ENCODE data around the gene PTOV1.

DNA sequence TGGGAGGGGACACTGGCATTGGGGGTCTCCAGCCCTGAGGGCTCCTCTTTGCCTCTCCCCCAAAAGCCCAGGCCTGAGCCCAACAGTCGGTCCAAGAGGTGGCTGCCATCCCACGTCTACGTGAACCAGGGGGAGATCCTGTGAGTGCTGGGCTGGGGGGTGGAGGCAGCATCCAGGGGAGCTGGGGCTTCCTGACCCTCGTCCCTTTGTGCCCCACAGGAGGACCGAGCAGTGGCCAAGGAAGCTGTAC lies 6.8 kb downstream of the PTOV1 start:
- TF ChIP-seq POLR2AphosphoS5 (IDR thresholded peaks at IDR 0.05) (no peak), EP300 (IDR thresholded peaks at IDR 0.05; ENCODE audit: low read depth) (no peak)
- TF ChIP-seq, protein P1, sequence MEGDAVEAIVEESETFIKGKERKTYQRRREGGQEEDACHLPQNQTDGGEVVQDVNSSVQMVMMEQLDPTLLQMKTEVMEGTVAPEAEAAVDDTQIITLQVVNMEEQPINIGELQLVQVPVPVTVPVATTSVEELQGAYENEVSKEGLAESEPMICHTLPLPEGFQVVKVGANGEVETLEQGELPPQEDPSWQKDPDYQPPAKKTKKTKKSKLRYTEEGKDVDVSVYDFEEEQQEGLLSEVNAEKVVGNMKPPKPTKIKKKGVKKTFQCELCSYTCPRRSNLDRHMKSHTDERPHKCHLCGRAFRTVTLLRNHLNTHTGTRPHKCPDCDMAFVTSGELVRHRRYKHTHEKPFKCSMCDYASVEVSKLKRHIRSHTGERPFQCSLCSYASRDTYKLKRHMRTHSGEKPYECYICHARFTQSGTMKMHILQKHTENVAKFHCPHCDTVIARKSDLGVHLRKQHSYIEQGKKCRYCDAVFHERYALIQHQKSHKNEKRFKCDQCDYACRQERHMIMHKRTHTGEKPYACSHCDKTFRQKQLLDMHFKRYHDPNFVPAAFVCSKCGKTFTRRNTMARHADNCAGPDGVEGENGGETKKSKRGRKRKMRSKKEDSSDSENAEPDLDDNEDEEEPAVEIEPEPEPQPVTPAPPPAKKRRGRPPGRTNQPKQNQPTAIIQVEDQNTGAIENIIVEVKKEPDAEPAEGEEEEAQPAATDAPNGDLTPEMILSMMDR (IDR thresholded peaks at IDR 0.05): no peak

Data from transverse colon (tissue), 4 donors.